T-cell (primary cell): ENCODE measurements around the gene TLE3. TPM values are rescaled to one million over a fixed set of nuclear protein-coding genes. Genes with fewer than 3 reads are reported as not detected.
A peak's percentile ranks its signal among the peaks of the same experiment; 100 is the strongest.

Source experiments
- ATAC-seq, 4 experiments: fragments of 200-7000 bp in 3 of 4; fragments of 150-1000 bp in 1 of 4; cut with Tn5 transposase; replicated peaks in 1 of 4; 1 replicate in 3 of 4; 2 replicates in 1 of 4; pipeline ENCODE4 v1.10.0; 2021; ENCODE audit warnings: moderate library complexity in 3 of 4, mild to moderate bottlenecking in 2 of 4, moderate number of reproducible peaks in 1 of 4
- CTCF ChIA-PET, 2 donors: fragments of 300-600 bp; sonication (Branson Sonifier 250); formaldehyde crosslinking; loops; one replicate each; lab custom pipeline; 2022; ENCODE audit warnings: antibody characterized with exemption in 2 of 2; lab: Charles Lee
- POLR2A ChIA-PET, 2 donors: fragments of 300-600 bp; sonication (Branson Sonifier 250); formaldehyde crosslinking; loops; one replicate each; lab custom pipeline; 2022; ENCODE audit warnings: antibody characterized with exemption in 2 of 2; lab: Charles Lee
- DNase-seq, 35 experiments: peaks; one replicate each; pipeline versions ENCODE4 v3.0.0 to v3.0.0-alpha.2; 2013 to 2023
- H3K27ac ChIP-seq: one replicate; pipeline ENCODE4 v1.5.1; 2013; ENCODE audit warnings: low read length
- H3K27me3 ChIP-seq, 2 experiments: replicated peaks in 1 of 2; 1 replicate in 1 of 2; 2 replicates in 1 of 2; pipeline versions ENCODE4 v1.6.1 to v1.7.0; 2013; ENCODE audit warnings: low read length in 1 of 2, mixed read lengths in 1 of 2; ENCODE audit not compliant: control insufficient read depth in 2 of 2, insufficient read depth in 2 of 2; ENCODE audit errors: extremely low read depth in 1 of 2
- H3K36me3 ChIP-seq, 2 donors: 1 replicate in 1 of 2; 2 replicates in 1 of 2; pipeline versions ENCODE4 v1.6.1 to v1.7.0; 2013; ENCODE audit warnings: low read length in 1 of 2; ENCODE audit not compliant: control insufficient read depth in 2 of 2, insufficient read depth in 1 of 2; ENCODE audit errors: extremely low read depth in 1 of 2
- H3K4me1 ChIP-seq, 2 experiments: 1 replicate in 1 of 2; 2 replicates in 1 of 2; pipeline versions ENCODE4 v1.6.1 to v1.7.0; 2013; ENCODE audit warnings: low read length in 2 of 2, mixed read lengths in 1 of 2; ENCODE audit not compliant: insufficient read depth in 2 of 2, control insufficient read depth in 1 of 2; ENCODE audit errors: extremely low read depth in 1 of 2
- H3K4me3 ChIP-seq, 2 donors: 1 replicate in 1 of 2; 2 replicates in 1 of 2; pipeline versions ENCODE4 v1.5.1 to v1.7.0; 2013; ENCODE audit warnings: mild to moderate bottlenecking in 2 of 2, low read length in 1 of 2, moderate library complexity in 1 of 2; ENCODE audit not compliant: control insufficient read depth in 1 of 2; ENCODE audit errors: extremely low read depth in 1 of 2
- H3K9me3 ChIP-seq: 2 replicates; pipeline ENCODE4 v1.7.0; 2013
- H3K27ac Mint-ChIP-seq, 2 donors: one replicate each; pipeline ENCODE4 v1.8.0; 2020 to 2021; ENCODE audit warnings: mild to moderate bottlenecking in 2 of 2, mixed read lengths in 2 of 2
- H3K27me3 Mint-ChIP-seq, 2 donors: one replicate each; pipeline ENCODE4 v1.8.0; 2021 to 2022; ENCODE audit warnings: mixed read lengths in 2 of 2
- H3K36me3 Mint-ChIP-seq: one replicate; pipeline ENCODE4 v1.8.0; 2021; ENCODE audit warnings: mixed read lengths
- H3K4me1 Mint-ChIP-seq, 3 donors: one replicate each; pipeline ENCODE4 v1.8.0; 2020 to 2022; ENCODE audit warnings: mixed read lengths in 3 of 3, mild to moderate bottlenecking in 1 of 3
- H3K4me3 Mint-ChIP-seq, 3 donors: one replicate each; pipeline ENCODE4 v1.8.0; 2020 to 2022; ENCODE audit warnings: mild to moderate bottlenecking in 3 of 3, mixed read lengths in 3 of 3, moderate library complexity in 3 of 3
- H3K9me3 Mint-ChIP-seq, 3 donors: one replicate each; pipeline ENCODE4 v1.8.0; 2020 to 2022; ENCODE audit warnings: mixed read lengths in 3 of 3
- WGBS: methylation state at CpG from one replicate; pipeline ENCODE4 v1.1.5; 2013; ENCODE audit warnings: missing lambda C conversion rate; ENCODE audit not compliant: insufficient coverage; 5-methylcytosine and 5-hydroxymethylcytosine counted together
- total RNA-seq, 35 experiments: library from RNA in 6 of 35; stranded (reverse) in 6 of 35; fragments of 120-200 nt in 1 of 35; gene quantifications; one replicate each; pipeline versions ENCODE4 v1.2.1 to v1.2.4 and lab custom pipeline; 2013 to 2026

The TLE3 gene
- total RNA-seq, 5 donors from 2014 or later (not counting 1 experiment from before 2014, with no cell fraction given), result 99.2 to 174 (median 160) TPM

DNA sequence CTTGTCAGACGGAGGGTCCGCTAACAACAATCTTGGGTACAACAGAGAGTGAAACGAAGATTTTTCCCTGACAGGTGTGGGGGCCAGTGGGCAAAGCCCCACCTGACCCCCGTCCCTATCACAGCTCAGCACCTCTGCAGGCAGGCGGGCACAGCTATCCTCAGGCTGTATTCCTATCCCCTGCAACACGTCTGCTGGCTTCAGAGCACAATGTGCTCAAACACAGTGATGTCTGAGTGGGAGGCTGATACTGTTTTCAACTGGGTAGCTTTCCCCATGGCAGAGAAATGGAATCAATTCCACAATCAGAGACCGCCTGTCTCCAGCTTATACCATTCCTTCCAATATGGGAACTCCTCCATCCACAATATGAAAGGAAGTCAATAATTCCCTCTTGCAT is 28.0 kb downstream of the TLE3 start:
- Mint-ChIP-seq H3K4me1 (peaks cover 15 to 23% (median 20%) of the 10 kb centered on the region in 3 donors), H3K9me3 (no peaks in the 10 kb centered on the region), H3K27ac (no peak overlapping the region), H3K27me3 (no peaks in the 10 kb centered on the region), H3K4me3 (no peak overlapping the region), H3K36me3 (peaks cover 66% of the 10 kb centered on the region)
- Histone ChIP-seq H3K27ac (no peak overlapping the region), H3K36me3 (peaks cover 33 to 96% of the 10 kb centered on the region in 2 donors), H3K9me3 (no peaks in the 10 kb centered on the region), H3K4me1 (no peaks in the 10 kb centered on the region), H3K4me3 (no peak overlapping the region), H3K27me3 (no peaks in the 10 kb centered on the region)
- POLR2A ChIA-PET, result no interaction called here
- no peak for ATAC-seq
- CTCF ChIA-PET, result no interaction called here
- WGBS, result 90% methylated on average over 2 of the region's 7 CpGs
- DNase-seq, result no peak

DNA sequence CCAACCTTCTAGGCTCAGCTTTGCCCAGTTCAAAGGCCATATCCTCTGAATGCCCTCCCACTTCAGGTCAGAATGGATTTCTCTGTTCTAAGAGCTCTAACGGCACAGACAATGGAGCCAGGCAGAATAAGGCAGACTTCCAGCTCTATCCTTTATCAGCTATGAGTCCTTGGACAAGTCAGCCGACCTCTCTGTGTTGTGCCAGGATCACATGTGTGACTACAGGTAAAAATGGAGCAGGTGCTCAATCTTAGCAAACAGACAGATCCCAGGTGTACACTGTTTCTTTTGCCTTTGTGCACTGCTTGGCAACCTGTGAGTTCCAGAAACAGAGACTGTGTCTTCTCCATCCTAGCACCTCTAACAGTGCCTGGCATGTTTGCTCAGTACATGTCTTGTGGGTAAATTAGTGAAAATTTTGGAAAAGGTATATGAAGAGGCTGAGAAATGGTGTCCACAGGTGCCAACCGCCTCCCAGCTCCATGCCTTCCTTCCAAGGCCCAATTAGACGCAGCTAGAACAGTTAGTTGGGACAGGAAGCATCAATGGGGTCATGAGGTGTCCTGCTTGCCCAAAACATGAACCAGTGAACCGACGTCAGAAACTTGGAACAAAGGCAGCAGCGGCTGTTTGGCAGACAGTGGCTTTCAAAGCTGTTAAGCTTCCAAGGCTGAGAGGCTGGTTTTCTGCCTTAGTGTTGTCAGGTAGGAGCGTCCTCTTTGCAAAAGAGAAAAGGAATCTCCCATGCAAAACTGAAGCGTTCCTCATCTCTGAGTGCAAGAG is 28.7 kb downstream of the TLE3 start:
- Mint-ChIP-seq H3K27me3 (no peaks in the 10 kb centered on the region), H3K36me3 (peaks cover 63% of the 10 kb centered on the region), H3K4me3 (no peak overlapping the region), H3K9me3 (no peaks in the 10 kb centered on the region), H3K27ac (no peak overlapping the region), H3K4me1 (peaks cover 15 to 22% (median 16%) of the 10 kb centered on the region in 3 donors)
- H3K4me3 ChIP-seq, result no peak overlapping the region
- no peaks in the 10 kb centered on the region for H3K4me1 ChIP-seq
- peaks cover 33 to 96% of the 10 kb centered on the region in 2 donors for H3K36me3 ChIP-seq
- no peak for DNase-seq
- ChIA-PET POLR2A (no interaction called here), CTCF (no interaction called here)
- no peak for ATAC-seq
- no peaks in the 10 kb centered on the region for H3K9me3 ChIP-seq
- no peak overlapping the region for H3K27ac ChIP-seq
- 84% methylated on average over 7 of the region's 9 CpGs for WGBS
- H3K27me3 ChIP-seq, result no peaks in the 10 kb centered on the region

DNA sequence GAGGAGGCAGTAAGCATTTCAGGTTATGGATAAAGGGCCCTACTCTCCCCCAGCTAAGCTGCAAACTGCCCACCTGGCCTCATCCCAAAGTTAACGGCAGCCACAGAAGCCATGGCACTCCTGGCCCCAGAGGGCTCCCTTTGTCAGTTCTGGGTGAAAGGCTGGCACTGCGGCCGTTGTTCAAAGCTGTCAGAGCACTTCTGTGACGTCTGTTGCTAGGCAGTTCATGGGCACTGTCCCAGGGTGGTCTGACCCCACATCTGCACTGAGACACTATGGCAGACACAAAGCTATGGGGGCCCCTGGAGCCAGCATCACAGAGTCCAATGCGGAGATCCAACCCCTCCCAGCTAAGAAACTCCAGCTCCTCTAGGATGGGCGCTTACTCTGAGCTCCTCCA is 30.0 kb downstream of the TLE3 start:
- Mint-ChIP-seq H3K9me3 (no peaks in the 10 kb centered on the region), H3K4me1 (peaks cover 10 to 15% (median 15%) of the 10 kb centered on the region in 3 donors), H3K27ac (no peak overlapping the region), H3K27me3 (no peaks in the 10 kb centered on the region), H3K4me3 (no peak overlapping the region), H3K36me3 (peaks cover 64% of the 10 kb centered on the region)
- Histone ChIP-seq H3K9me3 (no peaks in the 10 kb centered on the region), H3K27me3 (no peaks in the 10 kb centered on the region), H3K4me3 (no peak overlapping the region), H3K36me3 (peaks cover 31 to 96% of the 10 kb centered on the region in 2 donors), H3K4me1 (no peaks in the 10 kb centered on the region), H3K27ac (no peak overlapping the region)
- DNase-seq, result no peak
- no peak for ATAC-seq
- POLR2A ChIA-PET, result interaction anchor here in 1 of 2 donors (0.5 to 0.7 kb wide), 2 partner anchors 377 to 495 kb away, joined by 3 to 5 read pairs; no protein-coding TSS in a partner anchor
- no CpG with 5 or more reads among the region's 6 CpGs for WGBS
- CTCF ChIA-PET, result no interaction called here

DNA sequence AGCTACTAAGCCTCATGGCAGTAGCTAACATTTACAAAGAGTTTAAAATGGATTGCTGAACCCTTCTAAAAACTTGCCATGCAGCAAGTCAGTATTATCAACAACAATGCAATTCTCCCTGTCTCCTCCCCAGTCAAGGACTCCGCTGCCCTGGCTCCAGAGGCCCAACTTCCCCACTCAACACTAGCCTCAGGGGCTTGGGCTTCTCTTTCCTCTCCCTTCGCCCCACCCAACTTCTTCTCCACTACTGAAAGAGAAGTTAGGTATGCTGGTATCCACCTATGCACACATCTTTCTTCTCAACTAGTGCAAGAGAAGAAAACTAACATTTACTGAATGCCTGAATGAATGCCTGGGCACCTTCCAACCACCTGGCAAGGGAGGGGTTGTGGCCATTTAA is 30.7 kb downstream of the TLE3 start:
- H3K9me3 ChIP-seq, result no peaks in the 10 kb centered on the region
- H3K4me3 ChIP-seq, result no peak overlapping the region
- Mint-ChIP-seq H3K9me3 (no peaks in the 10 kb centered on the region), H3K36me3 (peaks cover 60% of the 10 kb centered on the region), H3K4me3 (no peak overlapping the region), H3K27me3 (no peaks in the 10 kb centered on the region), H3K27ac (peak overlapping the region in 1 of 2 donors; percentile 69), H3K4me1 (peaks cover 10 to 15% (median 15%) of the 10 kb centered on the region in 3 donors)
- H3K36me3 ChIP-seq, result peaks cover 31 to 96% of the 10 kb centered on the region in 2 donors
- no CpG with 5 or more reads among the region's 2 CpGs for WGBS
- no peak overlapping the region for H3K27ac ChIP-seq
- no peak for ATAC-seq
- DNase-seq, result no peak
- POLR2A ChIA-PET, result no interaction called here
- no peaks in the 10 kb centered on the region for H3K27me3 ChIP-seq
- H3K4me1 ChIP-seq, result no peaks in the 10 kb centered on the region
- CTCF ChIA-PET, result no interaction called here

DNA sequence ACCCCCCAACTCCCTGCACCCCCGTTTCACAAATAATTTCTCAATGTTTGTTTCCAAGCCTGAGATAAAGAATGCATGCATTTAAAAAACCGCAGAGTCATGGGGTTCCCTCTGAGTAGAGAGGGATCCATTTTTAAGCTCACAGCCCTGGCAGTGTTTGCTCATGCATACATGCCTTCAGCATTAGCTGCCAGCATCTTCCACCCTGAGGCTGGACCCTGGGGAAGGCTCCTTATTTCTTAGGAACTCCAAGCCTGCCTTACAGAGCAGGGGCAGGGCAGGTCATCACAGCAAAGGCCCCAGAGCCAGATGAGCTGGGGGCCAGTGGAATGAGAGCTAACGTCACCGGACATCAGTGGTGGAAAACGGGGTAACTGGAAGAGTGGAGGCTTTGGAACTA is 31.3 kb downstream of the TLE3 start:
- POLR2A ChIA-PET, result no interaction called here
- no peak for ATAC-seq
- H3K4me1 Mint-ChIP-seq, result peaks cover 10 to 15% (median 10%) of the 10 kb centered on the region in 3 donors
- no peak overlapping the region for H3K27ac Mint-ChIP-seq
- peaks cover 56% of the 10 kb centered on the region for H3K36me3 Mint-ChIP-seq
- no peak for DNase-seq
- H3K4me1 ChIP-seq, result no peaks in the 10 kb centered on the region
- H3K27me3 ChIP-seq, result no peaks in the 10 kb centered on the region
- no peak overlapping the region for H3K27ac ChIP-seq
- no peak overlapping the region for H3K4me3 Mint-ChIP-seq
- peaks cover 31 to 96% of the 10 kb centered on the region in 2 donors for H3K36me3 ChIP-seq
- CTCF ChIA-PET, result no interaction called here
- H3K9me3 ChIP-seq, result no peaks in the 10 kb centered on the region
- WGBS, result 97% methylated on average over 4 of the region's 5 CpGs
- H3K9me3 Mint-ChIP-seq, result no peaks in the 10 kb centered on the region
- no peaks in the 10 kb centered on the region for H3K27me3 Mint-ChIP-seq
- no peak overlapping the region for H3K4me3 ChIP-seq

DNA sequence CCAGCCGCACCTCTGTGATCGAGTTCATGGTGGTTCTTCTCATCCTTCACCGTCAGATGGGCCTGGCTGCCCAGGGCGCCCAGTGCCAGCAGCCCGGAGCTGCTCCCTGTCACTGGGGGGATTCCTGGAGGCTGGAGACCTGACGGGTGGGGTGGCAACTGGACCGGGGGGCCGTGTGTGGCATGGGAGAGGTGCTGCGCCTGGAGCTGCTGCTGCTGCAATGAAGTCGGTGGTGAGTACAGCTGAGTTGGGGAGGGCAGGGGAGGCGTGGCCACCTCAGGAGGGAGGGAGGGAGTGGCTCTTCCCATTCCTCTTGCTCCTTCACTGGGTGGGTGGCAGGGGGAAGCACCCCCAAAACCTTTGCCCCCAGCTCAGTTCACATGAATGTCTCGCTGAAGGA is 31.7 kb downstream of the TLE3 start:
- peaks cover 31 to 96% of the 10 kb centered on the region in 2 donors for H3K36me3 ChIP-seq
- Mint-ChIP-seq H3K36me3 (peaks cover 54% of the 10 kb centered on the region), H3K27me3 (no peaks in the 10 kb centered on the region), H3K4me1 (peaks cover 6 to 13% (median 10%) of the 10 kb centered on the region in 3 donors), H3K4me3 (no peak overlapping the region), H3K27ac (no peak overlapping the region), H3K9me3 (no peaks in the 10 kb centered on the region)
- H3K27me3 ChIP-seq, result no peaks in the 10 kb centered on the region
- no peak overlapping the region for H3K27ac ChIP-seq
- H3K4me3 ChIP-seq, result no peak overlapping the region
- DNase-seq (no peak), ATAC-seq (no peak)
- no peaks in the 10 kb centered on the region for H3K9me3 ChIP-seq
- ChIA-PET CTCF (no interaction called here), POLR2A (no interaction called here)
- WGBS, result 92% methylated on average over 10 of the region's 12 CpGs
- H3K4me1 ChIP-seq, result no peaks in the 10 kb centered on the region
